IPS DF 19.7 (cell line): ENCODE data around the gene SH3RF2.
"Not testable (repeated sequence)": the region's sequence is repeated elsewhere in the genome, so short reads cannot be mapped to it uniquely, and the experiment has no call there.

Source experiments
- DNase-seq: peaks from one replicate; pipeline ENCODE4 v3.0.0-alpha.2; 2013; ENCODE audit warnings: low read depth, low spot score

Gene SH3RF2

GRCh38 chr5:145978708-145979107 is 42.3 kb downstream of the SH3RF2 start:
- no peak for DNase-seq

GRCh38 chr5:145979270-145980223 is 43.2 kb downstream of the SH3RF2 start:
- no peak for DNase-seq

- no peak for DNase-seq
Measured at GRCh38 chr5:145980259-145980658, 43.9 kb downstream of the SH3RF2 start.

GRCh38 chr5:145980718-145981117 is 44.3 kb downstream of the SH3RF2 start:
- DNase-seq, result no peak

GRCh38 chr5:145981589-145982571 is 45.5 kb downstream of the SH3RF2 start:
- no peak for DNase-seq

- no peak for DNase-seq
Measured at GRCh38 chr5:145982572-145983318, 46.4 kb downstream of the SH3RF2 start.

GRCh38 chr5:145983446-145983845 is 47.1 kb downstream of the SH3RF2 start:
- no peak for DNase-seq

GRCh38 chr5:145984072-145984471 is 47.7 kb downstream of the SH3RF2 start:
- DNase-seq, result no peak

GRCh38 chr5:145987856-145988255 is 51.5 kb downstream of the SH3RF2 start:
- DNase-seq, result no peak

GRCh38 chr5:145988993-145989392 is 52.6 kb downstream of the SH3RF2 start:
- DNase-seq, result no peak

- no peak for DNase-seq
Measured at GRCh38 chr5:145989428-145989827, 53.0 kb downstream of the SH3RF2 start.

GRCh38 chr5:145990170-145990569 is 53.8 kb downstream of the SH3RF2 start:
- no peak for DNase-seq

- DNase-seq, result no peak
Measured at GRCh38 chr5:145991044-145991575, 54.7 kb downstream of the SH3RF2 start.

GRCh38 chr5:145993538-145993937 is 57.2 kb downstream of the SH3RF2 start:
- not testable (repeated sequence) for DNase-seq

GRCh38 chr5:145996135-145996534 is 59.8 kb downstream of the SH3RF2 start:
- no peak for DNase-seq

- DNase-seq, result no peak
Measured at GRCh38 chr5:145999208-145999607, 62.8 kb downstream of the SH3RF2 start.

GRCh38 chr5:146000072-146000471 is 63.7 kb downstream of the SH3RF2 start:
- no peak for DNase-seq

- no peak for DNase-seq
Measured at GRCh38 chr5:146001544-146002190, 65.3 kb downstream of the SH3RF2 start.

GRCh38 chr5:146002491-146002890 is 66.1 kb downstream of the SH3RF2 start:
- DNase-seq, result no peak

GRCh38 chr5:146003852-146004251 is 67.5 kb downstream of the SH3RF2 start:
- no peak for DNase-seq

- no peak for DNase-seq
Measured at GRCh38 chr5:146005264-146005663, 68.9 kb downstream of the SH3RF2 start.
